Middle frontal gyrus (tissue), 1 donor: Measurements from ENCODE around the gene SAP30.

Experiments used
- DNase-seq: peaks from one replicate; pipeline ENCODE4 v3.0.0-alpha.2; 2015; ENCODE audit warnings: low spot score; ENCODE audit errors: extremely low spot score

Gene SAP30

GRCh38 chr4:173414456-173414855, 43.7 kb downstream of the SAP30 start:
- DNase-seq = no peak

- DNase-seq = no peak
Measured at GRCh38 chr4:173415092-173415491, 44.3 kb downstream of the SAP30 start.

GRCh38 chr4:173415885-173416653, 45.3 kb downstream of the SAP30 start:
- no peak for DNase-seq

GRCh38 chr4:173417833-173418232, 47.1 kb downstream of the SAP30 start:
- no peak for DNase-seq

GRCh38 chr4:173418639-173419038, 47.9 kb downstream of the SAP30 start:
- no peak for DNase-seq

GRCh38 chr4:173420324-173420752, 49.6 kb downstream of the SAP30 start:
- no peak for DNase-seq

- no peak for DNase-seq
Measured at GRCh38 chr4:173420801-173421200, 50.0 kb downstream of the SAP30 start.

- DNase-seq = no peak
Measured at GRCh38 chr4:173424899-173425805, 54.4 kb downstream of the SAP30 start.

- DNase-seq = no peak
Measured at GRCh38 chr4:173426064-173426463, 55.3 kb downstream of the SAP30 start.
